Measurements from ENCODE around the gene KIAA1210. TPM values are rescaled to one million over a fixed set of nuclear protein-coding genes. Genes with fewer than 3 reads are reported as not detected.

The KIAA1210 gene
- total and polyA plus RNA-seq, 2 donors (not counting 1 experiment from before 2014, with no cell fraction given): not detected

DNA sequence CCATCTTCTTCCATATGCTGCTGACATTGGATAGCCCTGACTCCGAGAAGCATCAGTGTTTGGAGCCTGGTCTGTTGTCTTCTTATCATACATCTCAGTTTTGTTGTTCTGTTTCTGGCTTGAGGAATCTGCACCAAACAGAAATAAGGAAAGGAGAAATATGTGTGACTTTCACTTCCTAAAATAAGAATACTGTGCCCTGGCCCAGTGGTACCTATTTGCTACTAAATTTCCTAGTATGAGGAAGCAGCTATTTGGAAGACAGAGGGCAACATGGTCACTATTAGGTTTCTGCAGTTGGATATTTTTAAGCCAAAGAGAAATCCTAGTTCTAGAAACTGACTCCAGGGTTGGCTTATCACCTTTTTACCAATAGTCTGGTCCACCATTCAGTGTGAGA lies 38.0 kb downstream of the KIAA1210 start:
- Histone ChIP-seq H3K27ac (ENCODE audit: insufficient read depth, low read length) (no peak overlapping the region), H3K79me2 (ENCODE audit: control insufficient read depth, insufficient read depth, low read length) (no peaks in the 10 kb centered on the region), H2AFZ (ENCODE audit: low read length) (no peak overlapping the region), H3K4me1 (ENCODE audit: control insufficient read depth, extremely low read depth, insufficient read depth, low read length) (no peaks in the 10 kb centered on the region), H3K4me3 (replicated peaks in 1 of 4; ENCODE audit: control extremely low read depth in 1 of 4, insufficient read depth in 1 of 4, low read depth in 3 of 4, low read length in 4 of 4) (no peak overlapping the region), H3K36me3 (ENCODE audit: control insufficient read depth, insufficient read depth, low read length) (no peaks in the 10 kb centered on the region), H3K4me2 (ENCODE audit: extremely low read depth, insufficient read depth, low read length) (no peak overlapping the region), H3K9me3 (ENCODE audit: control insufficient read depth, insufficient read depth, low read depth, low read length) (no peaks in the 10 kb centered on the region), H4K20me1 (ENCODE audit: control insufficient read depth, extremely low read depth, insufficient read depth, low read length) (no peaks in the 10 kb centered on the region), H3K9ac (ENCODE audit: insufficient read depth, low read length) (no peak overlapping the region), H3K27me3 (ENCODE audit: control insufficient read depth, insufficient read depth, low read length) (peaks cover 2% of the 10 kb centered on the region)
- DNase-seq (ENCODE audit: low read depth in 2 of 2): no peak
- TF ChIP-seq, protein P1, sequence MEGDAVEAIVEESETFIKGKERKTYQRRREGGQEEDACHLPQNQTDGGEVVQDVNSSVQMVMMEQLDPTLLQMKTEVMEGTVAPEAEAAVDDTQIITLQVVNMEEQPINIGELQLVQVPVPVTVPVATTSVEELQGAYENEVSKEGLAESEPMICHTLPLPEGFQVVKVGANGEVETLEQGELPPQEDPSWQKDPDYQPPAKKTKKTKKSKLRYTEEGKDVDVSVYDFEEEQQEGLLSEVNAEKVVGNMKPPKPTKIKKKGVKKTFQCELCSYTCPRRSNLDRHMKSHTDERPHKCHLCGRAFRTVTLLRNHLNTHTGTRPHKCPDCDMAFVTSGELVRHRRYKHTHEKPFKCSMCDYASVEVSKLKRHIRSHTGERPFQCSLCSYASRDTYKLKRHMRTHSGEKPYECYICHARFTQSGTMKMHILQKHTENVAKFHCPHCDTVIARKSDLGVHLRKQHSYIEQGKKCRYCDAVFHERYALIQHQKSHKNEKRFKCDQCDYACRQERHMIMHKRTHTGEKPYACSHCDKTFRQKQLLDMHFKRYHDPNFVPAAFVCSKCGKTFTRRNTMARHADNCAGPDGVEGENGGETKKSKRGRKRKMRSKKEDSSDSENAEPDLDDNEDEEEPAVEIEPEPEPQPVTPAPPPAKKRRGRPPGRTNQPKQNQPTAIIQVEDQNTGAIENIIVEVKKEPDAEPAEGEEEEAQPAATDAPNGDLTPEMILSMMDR (conservative IDR thresholded peaks at IDR 0.05 in 1 of 2, IDR thresholded peaks at IDR 0.05 in 1 of 2; ENCODE audit: low read depth in 1 of 2, low read length in 2 of 2): no peak
- TF ChIP-seq EZH2 (IDR thresholded peaks at IDR 0.05; ENCODE audit: low read length, missing control alignments): no peak

DNA sequence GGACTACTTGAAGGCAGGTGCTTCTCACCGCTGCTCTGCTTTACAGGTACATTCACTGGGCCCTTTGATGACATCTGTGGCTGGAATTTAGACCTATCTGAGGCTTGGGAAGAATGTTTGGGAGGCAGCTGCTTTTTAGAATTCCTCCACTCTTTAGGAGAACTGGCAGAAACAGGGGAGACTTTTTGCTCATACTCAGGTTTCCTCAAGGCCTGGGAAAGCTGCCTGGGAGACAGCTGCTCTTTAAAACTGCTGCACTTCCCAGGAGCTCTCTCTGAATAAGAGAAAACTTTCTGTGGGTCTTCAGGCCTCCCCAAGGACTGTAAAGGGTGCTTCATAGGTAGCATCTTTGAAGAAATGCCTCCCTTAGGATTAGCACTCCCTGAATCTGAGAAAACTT lies 40.5 kb downstream of the KIAA1210 start:
- Histone ChIP-seq H3K36me3 (ENCODE audit: control insufficient read depth, insufficient read depth, low read length) (no peaks in the 10 kb centered on the region), H3K4me1 (ENCODE audit: control insufficient read depth, extremely low read depth, insufficient read depth, low read length) (no peaks in the 10 kb centered on the region), H3K4me2 (ENCODE audit: extremely low read depth, insufficient read depth, low read length) (no peak overlapping the region), H3K9ac (ENCODE audit: insufficient read depth, low read length) (no peak overlapping the region), H3K27me3 (ENCODE audit: control insufficient read depth, insufficient read depth, low read length) (peaks cover 2% of the 10 kb centered on the region), H3K79me2 (ENCODE audit: control insufficient read depth, insufficient read depth, low read length) (no peaks in the 10 kb centered on the region), H3K27ac (ENCODE audit: insufficient read depth, low read length) (no peak overlapping the region), H3K4me3 (replicated peaks in 1 of 4; ENCODE audit: control extremely low read depth in 1 of 4, insufficient read depth in 1 of 4, low read depth in 3 of 4, low read length in 4 of 4) (no peak overlapping the region), H2AFZ (ENCODE audit: low read length) (no peak overlapping the region), H3K9me3 (ENCODE audit: control insufficient read depth, insufficient read depth, low read depth, low read length) (no peaks in the 10 kb centered on the region), H4K20me1 (ENCODE audit: control insufficient read depth, extremely low read depth, insufficient read depth, low read length) (no peaks in the 10 kb centered on the region)
- no peak for DNase-seq (ENCODE audit: low read depth in 2 of 2)
- TF ChIP-seq, protein P1 (conservative IDR thresholded peaks at IDR 0.05 in 1 of 2, IDR thresholded peaks at IDR 0.05 in 1 of 2; ENCODE audit: low read depth in 1 of 2, low read length in 2 of 2): no peak
- TF ChIP-seq EZH2 (IDR thresholded peaks at IDR 0.05; ENCODE audit: low read length, missing control alignments): no peak

DNA sequence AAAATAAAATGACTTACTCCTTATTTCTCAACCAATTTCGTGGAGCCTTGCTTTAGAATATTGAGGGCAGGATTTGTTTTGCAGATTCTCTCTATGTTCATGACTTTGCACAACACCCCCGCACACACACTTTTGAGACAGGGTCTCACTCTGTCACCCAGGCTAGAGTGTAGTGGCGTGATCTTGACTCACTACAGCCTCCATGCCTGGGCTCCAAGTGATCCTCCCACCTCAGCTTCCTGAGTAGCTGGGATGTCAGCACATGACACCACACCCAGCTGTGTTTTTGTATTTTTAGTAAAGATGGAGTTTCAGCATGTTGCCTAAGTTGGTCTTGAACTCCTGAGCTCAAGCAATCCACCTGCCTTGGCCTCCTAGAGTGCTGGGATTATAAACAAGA lies 42.8 kb downstream of the KIAA1210 start:
- Histone ChIP-seq H2AFZ (ENCODE audit: low read length) (no peak overlapping the region), H4K20me1 (ENCODE audit: control insufficient read depth, extremely low read depth, insufficient read depth, low read length) (no peaks in the 10 kb centered on the region), H3K27me3 (ENCODE audit: control insufficient read depth, insufficient read depth, low read length) (peaks cover 2% of the 10 kb centered on the region), H3K36me3 (ENCODE audit: control insufficient read depth, insufficient read depth, low read length) (no peaks in the 10 kb centered on the region), H3K4me3 (replicated peaks in 1 of 4; ENCODE audit: control extremely low read depth in 1 of 4, insufficient read depth in 1 of 4, low read depth in 3 of 4, low read length in 4 of 4) (no peak overlapping the region), H3K4me2 (ENCODE audit: extremely low read depth, insufficient read depth, low read length) (no peak overlapping the region), H3K9ac (ENCODE audit: insufficient read depth, low read length) (no peak overlapping the region), H3K79me2 (ENCODE audit: control insufficient read depth, insufficient read depth, low read length) (no peaks in the 10 kb centered on the region), H3K9me3 (ENCODE audit: control insufficient read depth, insufficient read depth, low read depth, low read length) (no peaks in the 10 kb centered on the region), H3K27ac (ENCODE audit: insufficient read depth, low read length) (no peak overlapping the region), H3K4me1 (ENCODE audit: control insufficient read depth, extremely low read depth, insufficient read depth, low read length) (no peaks in the 10 kb centered on the region)
- TF ChIP-seq EZH2 (IDR thresholded peaks at IDR 0.05; ENCODE audit: low read length, missing control alignments): no peak
- TF ChIP-seq, protein P1 (conservative IDR thresholded peaks at IDR 0.05 in 1 of 2, IDR thresholded peaks at IDR 0.05 in 1 of 2; ENCODE audit: low read depth in 1 of 2, low read length in 2 of 2): no peak
- DNase-seq (ENCODE audit: low read depth in 2 of 2): no peak

All from fibroblast of lung (primary cell).